Liver (tissue), 9 donors: ENCODE data around the gene IMPA2. TPM values are rescaled to one million over a fixed set of nuclear protein-coding genes. Genes with fewer than 3 reads are reported as not detected.

ENCODE experiments used
- DNase-seq: peaks from one replicate; pipeline ENCODE4 v3.0.0-alpha.2; 2017; ENCODE audit warnings: low spot score
- H3K27ac ChIP-seq, 2 donors: one replicate each; pipeline ENCODE4 v1.7.0; 2013; ENCODE audit warnings: inconsistent platforms in 2 of 2, low read length in 2 of 2, control low read depth in 1 of 2, low read depth in 1 of 2, mild to moderate bottlenecking in 1 of 2
- H3K27me3 ChIP-seq, 4 donors: one replicate each; pipeline versions ENCODE4 v1.6.1 to v1.7.0; 2013; ENCODE audit warnings: low read length in 3 of 4, inconsistent platforms in 1 of 4, mild to moderate bottlenecking in 1 of 4, moderate library complexity in 1 of 4; ENCODE audit not compliant: control insufficient read depth in 4 of 4, insufficient read depth in 4 of 4
- H3K36me3 ChIP-seq, 4 donors: one replicate each; pipeline versions ENCODE4 v1.6.1 to v1.7.0; 2013; ENCODE audit warnings: low read length in 3 of 4, mild to moderate bottlenecking in 3 of 4, low read depth in 1 of 4, moderate library complexity in 1 of 4; ENCODE audit not compliant: control insufficient read depth in 4 of 4, insufficient read depth in 3 of 4
- H3K4me1 ChIP-seq, 4 donors: one replicate each; pipeline versions ENCODE4 v1.6.1 to v1.7.0; 2013; ENCODE audit warnings: low read length in 3 of 4, mild to moderate bottlenecking in 3 of 4, moderate library complexity in 1 of 4; ENCODE audit not compliant: control insufficient read depth in 4 of 4, insufficient read depth in 4 of 4
- H3K4me3 ChIP-seq, 3 donors: one replicate each; pipeline versions ENCODE4 v1.6.1 to v1.7.0; 2013; ENCODE audit warnings: low read length in 3 of 3, control low read depth in 1 of 3, low read depth in 1 of 3, mild to moderate bottlenecking in 1 of 3
- H3K9ac ChIP-seq, 2 donors: one replicate each; pipeline ENCODE4 v1.7.0; 2013; ENCODE audit warnings: low read length in 2 of 2, mild to moderate bottlenecking in 2 of 2, moderate library complexity in 2 of 2, control low read depth in 1 of 2, low read depth in 1 of 2
- H3K9me3 ChIP-seq, 4 donors: one replicate each; pipeline versions ENCODE4 v1.6.1 to v1.7.0; 2013; ENCODE audit warnings: low read length in 3 of 4; ENCODE audit not compliant: control insufficient read depth in 4 of 4
- CTCF ChIP-seq: fragments of 150-350 bp; IDR thresholded peaks from 2 replicates; pipeline ENCODE4 v1.5.1; 2017; ENCODE audit warnings: improper control_type of control experiment, low read depth, low read length; ENCODE audit not compliant: missing input control
- EGR1 ChIP-seq, 2 donors: IDR thresholded peaks; 2 replicates each; pipeline ENCODE4 v1.6.1; 2016 to 2018; ENCODE audit warnings: antibody characterized with exemption in 2 of 2, low read depth in 2 of 2
- FOXA1 ChIP-seq: IDR thresholded peaks from 2 replicates; pipeline ENCODE4 v1.6.1; 2016; ENCODE audit warnings: antibody characterized with exemption
- FOXA2 ChIP-seq: IDR thresholded peaks from 2 replicates; pipeline ENCODE4 v1.6.1; 2016; ENCODE audit warnings: antibody characterized with exemption
- GABPA ChIP-seq, 2 donors: IDR thresholded peaks in 1 of 2; conservative IDR thresholded peaks in 1 of 2; 2 replicates each; pipeline ENCODE4 v1.6.1; 2016; ENCODE audit warnings: antibody characterized with exemption in 2 of 2, mild to moderate bottlenecking in 1 of 2, moderate library complexity in 1 of 2
- HNF4A ChIP-seq, 2 donors: conservative IDR thresholded peaks; 2 replicates each; pipeline ENCODE4 v1.6.1; 2016; ENCODE audit warnings: antibody characterized with exemption in 2 of 2, mild to moderate bottlenecking in 2 of 2
- HNF4G ChIP-seq: IDR thresholded peaks from 2 replicates; pipeline ENCODE4 v1.6.1; 2016; ENCODE audit warnings: antibody characterized with exemption
- JUND ChIP-seq, 2 donors: IDR thresholded peaks; 2 replicates each; pipeline ENCODE4 v1.6.1; 2016; ENCODE audit warnings: antibody characterized with exemption in 2 of 2
- MAX ChIP-seq: IDR thresholded peaks from 2 replicates; pipeline ENCODE4 v1.6.1; 2016; ENCODE audit warnings: antibody characterized with exemption
- NR2F2 ChIP-seq: IDR thresholded peaks from 2 replicates; pipeline ENCODE4 v1.6.1; 2016; ENCODE audit warnings: antibody characterized with exemption
- RAD21 ChIP-seq, 2 donors: IDR thresholded peaks; 2 replicates each; pipeline ENCODE4 v1.6.1; 2016; ENCODE audit warnings: antibody characterized with exemption in 2 of 2, mild to moderate bottlenecking in 2 of 2
- REST ChIP-seq: IDR thresholded peaks from 2 replicates; pipeline ENCODE4 v1.6.1; 2016; ENCODE audit warnings: antibody characterized with exemption, mild to moderate bottlenecking
- RXRA ChIP-seq, 2 donors: IDR thresholded peaks; 2 replicates each; pipeline ENCODE4 v1.6.1; 2017 to 2018; ENCODE audit warnings: antibody characterized with exemption in 2 of 2, mild to moderate bottlenecking in 1 of 2
- SP1 ChIP-seq: IDR thresholded peaks from 2 replicates; pipeline ENCODE4 v1.6.1; 2018; ENCODE audit warnings: antibody characterized with exemption, mild to moderate bottlenecking
- TAF1 ChIP-seq: conservative IDR thresholded peaks from 2 replicates; pipeline ENCODE4 v1.6.1; 2016; ENCODE audit warnings: antibody characterized with exemption, mild to moderate bottlenecking
- YY1 ChIP-seq: IDR thresholded peaks from 2 replicates; pipeline ENCODE4 v1.6.1; 2016; ENCODE audit warnings: antibody characterized with exemption, mild to moderate bottlenecking
- WGBS: extraction: QIAGEN DNeasy Blood & Tissue Kit; methylation state at CpG from one replicate; pipeline ENCODE4 v1.1.7; 2013; 5-methylcytosine and 5-hydroxymethylcytosine counted together
- polyA plus RNA-seq, 2 donors: library from polyadenylated mRNA; stranded (reverse) in 1 of 2; unstranded in 1 of 2; fragments of 200-250 nt in 1 of 2; fragments of >200 nt in 1 of 2; fragmentation: Nextera tagmentation in 1 of 2; extraction: Ambion mirVana in 1 of 2; gene quantifications; one replicate each; pipeline versions ENCODE4 v1.2.1 to v1.2.3, GENCODE V29; 2013 to 2015
- total RNA-seq, 2 donors: library from RNA; depleted of rRNA; stranded (reverse); fragments of >200 nt; gene quantifications; one replicate each; pipeline ENCODE4 v1.2.3, GENCODE V29; 2014
- TF ChIP-seq, protein P1 (sequence below): IDR thresholded peaks from 2 replicates; pipeline ENCODE4 v1.6.1; 2016; ENCODE audit warnings: antibody characterized with exemption
- TF ChIP-seq, protein P2 (sequence below): IDR thresholded peaks from 2 replicates; pipeline ENCODE4 v1.6.1; 2016; ENCODE audit warnings: antibody characterized with exemption
- donor health status: healthy.
- donor health status: healthy.
- donor health status: healthy.
- donor health status: healthy.
- donor health status: healthy.

Gene IMPA2
- total and polyA plus RNA-seq, 4 donors, result 27.5 to 55.8 (median 48.2) TPM

DNA sequence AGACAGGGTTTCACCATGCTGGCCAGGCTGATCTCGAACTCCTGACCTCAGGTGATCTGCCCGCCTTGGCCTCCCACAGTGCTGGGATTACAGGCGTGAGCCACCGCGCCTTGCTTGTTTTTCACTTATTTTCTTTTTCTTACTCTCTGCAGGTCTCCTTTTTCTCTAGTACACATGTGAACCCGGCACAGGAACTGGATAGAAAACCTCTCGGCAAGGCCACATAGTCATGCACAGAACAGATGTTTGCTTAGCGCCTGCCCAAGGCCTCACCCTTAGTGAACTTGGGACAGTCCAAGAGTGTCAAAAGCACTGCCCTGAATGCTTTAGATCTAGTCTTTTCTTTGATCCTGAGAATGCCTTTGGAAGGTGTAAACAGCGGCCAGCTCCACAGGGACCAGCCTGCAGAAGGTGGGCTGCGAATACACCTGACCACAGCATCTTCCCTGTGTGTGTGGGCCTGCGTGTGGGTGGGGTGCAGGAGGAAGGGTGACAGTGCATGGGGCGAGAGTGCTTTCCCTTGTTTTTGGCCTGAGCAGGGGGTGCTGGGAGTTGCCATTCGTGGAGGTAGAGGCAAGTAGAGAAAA is 27.0 kb downstream of the IMPA2 start:
- no peak for DNase-seq

More for the DNA sequence above, 27.0 kb downstream of the IMPA2 start:
- H3K4me3 ChIP-seq, result no peak overlapping the region
- no peak overlapping the region for H3K9ac ChIP-seq
- no peak for TF ChIP-seq JUND (IDR thresholded peaks at IDR 0.05)
- TF ChIP-seq GABPA (IDR thresholded peaks at IDR 0.05 in 1 of 2, conservative IDR thresholded peaks at IDR 0.05 in 1 of 2), result no peak
- peak; percentile 76 to 86 for TF ChIP-seq RXRA (IDR thresholded peaks at IDR 0.05)
- TF ChIP-seq, protein P1, sequence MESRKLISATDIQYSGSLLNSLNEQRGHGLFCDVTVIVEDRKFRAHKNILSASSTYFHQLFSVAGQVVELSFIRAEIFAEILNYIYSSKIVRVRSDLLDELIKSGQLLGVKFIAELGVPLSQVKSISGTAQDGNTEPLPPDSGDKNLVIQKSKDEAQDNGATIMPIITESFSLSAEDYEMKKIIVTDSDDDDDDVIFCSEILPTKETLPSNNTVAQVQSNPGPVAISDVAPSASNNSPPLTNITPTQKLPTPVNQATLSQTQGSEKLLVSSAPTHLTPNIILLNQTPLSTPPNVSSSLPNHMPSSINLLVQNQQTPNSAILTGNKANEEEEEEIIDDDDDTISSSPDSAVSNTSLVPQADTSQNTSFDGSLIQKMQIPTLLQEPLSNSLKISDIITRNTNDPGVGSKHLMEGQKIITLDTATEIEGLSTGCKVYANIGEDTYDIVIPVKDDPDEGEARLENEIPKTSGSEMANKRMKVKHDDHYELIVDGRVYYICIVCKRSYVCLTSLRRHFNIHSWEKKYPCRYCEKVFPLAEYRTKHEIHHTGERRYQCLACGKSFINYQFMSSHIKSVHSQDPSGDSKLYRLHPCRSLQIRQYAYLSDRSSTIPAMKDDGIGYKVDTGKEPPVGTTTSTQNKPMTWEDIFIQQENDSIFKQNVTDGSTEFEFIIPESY, result no peak
- TF ChIP-seq MAX, result peak; percentile 61
- no peak for TF ChIP-seq FOXA1
- TF ChIP-seq YY1, result peak; percentile 30
- TF ChIP-seq SP1, result peak; percentile 73
- peak; percentile 84 to 88 for TF ChIP-seq HNF4A (conservative IDR thresholded peaks at IDR 0.05)
- no peak for TF ChIP-seq EGR1 (IDR thresholded peaks at IDR 0.05; ENCODE audit: low read depth in 2 of 2)
- TF ChIP-seq TAF1, result no peak
- peak; percentile 53 for TF ChIP-seq HNF4G
- TF ChIP-seq FOXA2, result peak; percentile 23
- no peak for TF ChIP-seq REST
- TF ChIP-seq NR2F2, result no peak
- no peak for TF ChIP-seq CTCF
- TF ChIP-seq, protein P2, sequence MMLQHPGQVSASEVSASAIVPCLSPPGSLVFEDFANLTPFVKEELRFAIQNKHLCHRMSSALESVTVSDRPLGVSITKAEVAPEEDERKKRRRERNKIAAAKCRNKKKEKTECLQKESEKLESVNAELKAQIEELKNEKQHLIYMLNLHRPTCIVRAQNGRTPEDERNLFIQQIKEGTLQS, result no peak
- TF ChIP-seq RAD21 (IDR thresholded peaks at IDR 0.05), result peak in 1 of 2 donors; percentile 29
- peak overlapping the region; percentile 6 to 21 for H3K27ac ChIP-seq
- WGBS, result 61% methylated on average over 13 of the region's 13 CpGs
- H3K4me1 ChIP-seq, result peaks cover 11 to 42% (median 27%) of the 10 kb centered on the region in 4 donors
- peaks cover 0 to 7% (median 1%) of the 10 kb centered on the region in 4 donors for H3K36me3 ChIP-seq
- H3K27me3 ChIP-seq, result no peaks in the 10 kb centered on the region
- H3K9me3 ChIP-seq, result no peaks in the 10 kb centered on the region
